ENCODE results near the gene RPL13.
A peak's percentile ranks its signal among the peaks of the same experiment; 100 is the strongest.

The RPL13 gene
- 1,346 to 3,030 (median 1,828) reads per million in 4 donors for total RNA-seq

DNA sequence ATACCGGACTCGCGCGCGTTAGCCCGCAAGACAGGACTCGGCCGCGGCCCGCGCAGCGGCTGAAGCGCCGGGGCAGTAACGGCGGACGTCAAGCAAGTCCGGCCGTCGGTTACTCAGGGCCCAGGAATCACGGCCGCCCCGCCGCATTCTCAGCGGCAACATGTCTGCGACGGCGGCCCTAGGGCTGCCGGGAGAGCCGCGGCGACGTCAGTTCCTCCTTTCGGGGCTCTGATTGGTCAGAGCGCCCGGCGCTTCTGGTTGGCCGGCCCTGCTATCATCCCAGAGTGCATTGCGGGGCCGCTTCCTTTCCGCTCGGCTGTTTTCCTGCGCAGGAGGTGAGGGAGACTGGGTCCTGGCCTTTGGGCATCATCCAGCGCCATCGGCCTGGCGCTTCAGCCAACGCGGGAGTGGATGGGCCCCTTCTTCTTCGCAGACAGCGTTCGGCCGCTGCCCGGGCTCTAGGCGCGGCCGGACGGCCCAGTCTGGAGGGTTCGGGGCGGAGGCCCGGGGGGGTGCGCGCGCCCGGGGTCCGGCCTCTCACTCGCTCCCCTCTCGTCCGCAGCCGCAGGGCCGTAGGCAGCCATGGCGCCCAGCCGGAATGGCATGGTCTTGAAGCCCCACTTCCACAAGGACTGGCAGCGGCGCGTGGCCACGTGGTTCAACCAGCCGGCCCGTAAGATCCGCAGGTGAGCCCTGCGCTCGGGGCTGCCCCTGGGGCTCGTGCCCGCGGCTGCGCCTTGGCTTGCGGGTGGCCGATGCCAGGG is at the start of gene RPL13:
RPL13 (plus strand) TSS at position 305 of the 764 bp plus-strand sequence; CDS start at position 583, 278 bp downstream.
- peak; percentile 84 to 94 (median 91) for DNase-seq

DNA sequence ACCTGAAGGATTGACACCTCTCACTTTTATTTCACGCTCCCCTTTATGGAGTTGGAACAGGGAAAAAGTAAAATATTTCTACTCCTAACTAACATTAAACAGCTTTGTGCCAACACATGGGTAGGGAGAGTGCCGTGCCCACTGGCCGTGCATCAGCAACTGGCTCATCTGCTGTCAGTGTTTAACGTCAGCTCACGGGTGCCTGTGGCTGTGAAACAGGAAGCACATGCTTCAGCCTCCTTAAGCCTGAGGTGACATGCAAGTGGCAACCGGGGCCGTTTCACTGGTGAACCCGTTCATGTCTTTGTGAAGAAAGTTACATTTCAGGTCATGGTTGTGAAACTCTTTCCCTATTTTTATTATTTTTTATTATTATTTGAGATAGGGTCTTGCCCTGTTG is 49.1 kb upstream of the RPL13 start:
- no peak for DNase-seq

- no peak for DNase-seq
These were observed 48.0 kb upstream of the RPL13 start for GRCh38 chr16:89512453-89512852.

- DNase-seq = no peak
These were observed 43.4 kb upstream of the RPL13 start for GRCh38 chr16:89517128-89517527.

- no peak for DNase-seq
These were observed 40.6 kb upstream of the RPL13 start for GRCh38 chr16:89519881-89520280.

GRCh38 chr16:89522287-89522686 is 38.2 kb upstream of the RPL13 start:
- no peak for DNase-seq

- no peak for DNase-seq
These were observed 36.7 kb upstream of the RPL13 start for GRCh38 chr16:89523680-89524344.

DNA sequence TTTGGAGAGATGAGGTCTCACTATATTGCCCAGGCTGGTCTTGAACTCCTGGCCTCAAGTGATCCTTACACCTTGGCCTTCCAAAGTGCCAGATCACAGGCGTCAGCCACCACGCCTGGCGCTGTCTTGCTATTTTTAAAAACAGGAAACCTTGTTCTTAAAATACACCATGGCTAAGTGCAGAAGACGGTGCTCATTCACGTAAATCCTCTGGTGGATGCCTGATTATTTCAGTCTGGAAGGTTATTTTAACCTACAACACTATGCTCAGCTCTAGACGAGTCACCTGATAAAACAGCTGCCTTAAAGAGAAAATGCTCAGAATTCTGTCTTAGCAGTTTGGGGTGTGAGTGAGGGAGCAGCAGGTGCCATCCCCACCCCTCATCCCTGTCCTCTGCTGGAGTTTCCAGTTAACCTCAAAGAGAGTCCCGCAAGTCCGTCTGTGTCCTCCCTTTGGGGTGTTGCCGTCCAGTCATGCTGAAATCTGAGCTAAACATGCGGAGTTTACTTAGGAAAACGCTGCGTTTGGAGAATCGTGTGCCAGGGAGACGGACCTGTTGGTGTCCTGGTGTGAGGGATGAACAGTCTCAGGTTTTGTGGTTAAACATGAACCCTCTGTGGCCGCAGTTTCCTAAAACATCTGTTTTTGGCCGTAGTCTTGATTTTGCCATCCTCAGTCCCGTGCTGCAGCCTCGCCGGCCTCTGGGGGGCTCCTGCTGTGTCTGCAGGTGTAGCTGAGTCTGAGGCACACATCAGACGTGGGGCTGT is 35.2 kb upstream of the RPL13 start:
- no peak for DNase-seq

GRCh38 chr16:89529097-89529496 is 31.4 kb upstream of the RPL13 start:
- no peak for DNase-seq

GRCh38 chr16:89530401-89531381 is 29.8 kb upstream of the RPL13 start:
- DNase-seq = no peak

DNA sequence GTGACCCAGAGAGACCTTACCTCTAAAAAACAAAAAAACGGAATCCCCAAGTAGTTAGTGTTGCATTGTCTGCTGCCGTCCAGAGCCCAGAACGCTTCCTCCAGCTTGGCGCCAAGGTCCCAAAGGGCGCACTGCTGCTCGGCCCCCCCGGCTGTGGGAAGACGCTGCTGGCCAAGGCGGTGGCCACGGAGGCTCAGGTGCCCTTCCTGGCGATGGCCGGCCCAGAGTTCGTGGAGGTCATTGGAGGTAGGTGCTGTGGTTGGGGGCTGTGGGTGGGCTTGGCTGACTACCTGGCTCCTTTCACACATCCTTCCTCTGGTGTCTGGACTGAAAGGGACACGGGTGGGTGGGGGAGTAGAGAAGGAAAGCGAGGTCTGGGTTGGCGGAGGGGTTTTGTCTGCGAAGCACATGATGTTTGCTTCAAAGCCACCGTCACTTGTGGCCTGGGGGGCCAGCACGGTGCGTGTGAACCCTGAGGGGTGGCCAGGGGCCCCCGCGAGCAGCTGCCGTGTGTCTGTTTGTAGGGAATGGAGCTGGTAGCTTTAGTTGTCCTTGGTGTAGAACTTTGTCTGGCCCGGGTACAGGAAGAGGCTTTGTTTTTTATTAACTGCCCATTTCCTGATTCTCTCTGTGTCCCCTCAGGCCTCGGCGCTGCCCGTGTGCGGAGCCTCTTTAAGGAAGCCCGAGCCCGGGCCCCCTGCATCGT is 28.5 kb upstream of the RPL13 start:
- DNase-seq = no peak

DNA sequence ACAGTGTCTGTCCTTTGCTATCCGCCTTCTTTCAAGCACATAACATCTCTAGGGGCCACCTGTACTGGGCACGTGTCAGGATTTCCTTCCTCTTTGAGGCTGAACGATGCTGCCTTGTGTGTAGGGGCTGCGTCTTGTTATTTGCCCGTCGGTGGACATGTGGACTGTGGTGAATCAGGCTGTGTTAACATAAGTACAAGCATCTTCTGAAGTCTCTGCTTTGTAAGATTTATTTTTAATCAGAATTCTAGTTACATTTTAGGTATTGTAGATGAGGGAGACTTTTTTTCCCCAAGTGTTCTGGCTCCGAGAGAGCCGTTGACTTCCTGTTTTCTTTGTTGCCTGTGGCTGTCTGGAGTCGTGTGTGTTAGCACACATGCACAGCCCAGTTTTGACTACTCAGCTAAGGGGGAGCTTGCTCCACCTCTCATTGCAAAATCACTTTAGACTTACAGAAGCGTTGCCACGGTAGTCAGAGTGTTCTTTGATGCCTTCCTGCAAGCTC is 26.2 kb upstream of the RPL13 start:
- peak in 3 of 5 donors; percentile 23 to 66 (median 25) for DNase-seq

- no peak for DNase-seq
These were observed 24.1 kb upstream of the RPL13 start for GRCh38 chr16:89536371-89536770.

- no peak for DNase-seq
These were observed 23.5 kb upstream of the RPL13 start for GRCh38 chr16:89536886-89537548.

GRCh38 chr16:89537549-89537925 is 22.9 kb upstream of the RPL13 start:
- DNase-seq = no peak

- DNase-seq = no peak
These were observed 22.2 kb upstream of the RPL13 start for GRCh38 chr16:89538286-89538685.

- no peak for DNase-seq
These were observed 19.9 kb upstream of the RPL13 start for GRCh38 chr16:89540557-89540956.

- DNase-seq = no peak
These were observed 18.7 kb upstream of the RPL13 start for GRCh38 chr16:89541792-89542191.

DNA sequence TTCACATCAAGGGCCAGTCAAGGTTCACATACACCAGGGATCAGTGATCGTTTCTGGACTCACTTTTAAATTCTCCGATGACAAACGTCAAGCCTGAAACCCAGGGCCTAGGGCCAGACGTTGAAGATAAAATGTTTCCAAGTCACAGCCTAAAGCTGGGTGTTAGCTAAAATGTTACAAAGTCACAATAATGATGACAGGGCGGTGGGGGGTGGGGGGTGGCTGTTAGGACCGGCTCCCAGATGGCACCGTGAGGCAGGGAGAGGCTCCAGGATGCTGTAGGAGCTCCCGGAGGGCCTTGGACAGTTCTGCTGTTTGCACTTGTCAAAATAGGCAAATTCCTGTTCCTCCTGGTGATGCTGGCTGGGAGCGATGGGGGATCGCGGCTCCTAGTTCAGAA is 16.4 kb upstream of the RPL13 start:
- no peak for DNase-seq

GRCh38 chr16:89544713-89545043 is 15.8 kb upstream of the RPL13 start:
- no peak for DNase-seq

All from T-helper 1 cell (primary cell).